OCI-M2 (cell line): Measurements from ENCODE around the gene TACR2.

ENCODE experiments used
- DNase-seq: peaks from one replicate; lab custom pipeline; 2025; ENCODE audit not compliant: unreplicated experiment; lab: John Stamatoyannopoulos, UW

The TACR2 gene

DNA sequence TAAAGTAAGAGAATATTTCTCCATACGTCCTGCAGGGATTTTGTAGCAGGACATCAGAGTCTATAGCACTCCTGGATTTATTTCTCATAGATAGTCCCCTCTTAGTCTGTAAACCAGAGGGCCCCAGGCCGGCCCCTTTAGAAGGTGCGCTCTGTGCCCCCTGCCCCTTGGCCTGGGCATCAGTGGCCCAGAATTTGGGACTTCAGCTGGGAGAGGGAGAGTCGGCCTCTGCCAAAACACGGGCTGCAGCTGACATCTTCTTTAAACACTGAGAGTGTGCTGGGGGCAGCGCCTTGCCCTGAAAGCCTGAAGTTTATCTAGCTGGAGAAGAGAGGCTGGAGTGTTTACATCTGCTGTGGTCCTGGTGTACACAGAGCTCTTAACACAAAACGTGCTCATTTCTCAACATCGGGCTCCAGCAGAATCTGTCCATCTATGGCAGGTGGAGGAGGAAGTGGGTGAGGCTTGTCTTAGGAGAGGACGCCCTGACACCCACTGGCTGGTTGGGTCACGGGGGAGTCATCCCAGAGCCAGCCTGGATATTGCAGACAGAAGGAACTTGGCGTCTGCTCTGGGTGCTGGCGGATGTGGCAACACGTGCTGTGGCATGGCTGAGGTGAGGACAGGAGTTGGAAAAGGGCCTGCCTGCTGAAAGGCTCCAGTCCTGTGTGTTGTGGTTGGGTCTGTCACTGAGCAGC is 5.0 kb upstream of the TACR2 start:
- no peak for DNase-seq

- no peak for DNase-seq
These were observed 3.0 kb upstream of the TACR2 start for GRCh38 chr10:69419744-69420126.

- no peak for DNase-seq
These were observed 2.5 kb upstream of the TACR2 start for GRCh38 chr10:69419096-69419743.

- DNase-seq = no peak
These were observed 1.5 kb upstream of the TACR2 start for GRCh38 chr10:69418052-69418752.

DNA sequence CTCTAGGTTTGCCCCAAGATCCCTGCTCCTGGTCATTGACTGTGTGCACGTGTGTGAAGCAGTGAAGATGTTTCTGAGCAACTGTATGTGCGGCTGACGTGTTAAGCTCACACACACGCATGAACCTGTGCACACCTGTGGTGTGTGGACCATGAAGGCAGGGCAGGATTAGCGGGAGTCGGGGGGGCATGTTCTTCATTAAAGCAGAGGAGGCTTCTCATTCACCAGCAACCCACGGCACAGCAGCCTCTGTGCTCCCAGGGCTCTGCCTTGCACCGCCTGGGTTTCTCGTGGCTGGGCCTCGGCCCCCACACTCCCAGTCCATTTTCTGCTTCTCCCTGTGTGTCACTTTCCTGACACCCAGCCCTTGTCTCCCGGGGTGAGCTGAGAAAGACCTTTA is 824 bp upstream of the TACR2 start:
- no peak for DNase-seq

- no peak for DNase-seq
These were observed 767 bp downstream of the TACR2 start for GRCh38 chr10:69415951-69416350.

- no peak for DNase-seq
These were observed 1.7 kb downstream of the TACR2 start for GRCh38 chr10:69415049-69415448.

- DNase-seq = no peak
These were observed 2.4 kb downstream of the TACR2 start for GRCh38 chr10:69414036-69415018.

GRCh38 chr10:69413221-69413865 is 3.4 kb downstream of the TACR2 start:
- DNase-seq = no peak

DNA sequence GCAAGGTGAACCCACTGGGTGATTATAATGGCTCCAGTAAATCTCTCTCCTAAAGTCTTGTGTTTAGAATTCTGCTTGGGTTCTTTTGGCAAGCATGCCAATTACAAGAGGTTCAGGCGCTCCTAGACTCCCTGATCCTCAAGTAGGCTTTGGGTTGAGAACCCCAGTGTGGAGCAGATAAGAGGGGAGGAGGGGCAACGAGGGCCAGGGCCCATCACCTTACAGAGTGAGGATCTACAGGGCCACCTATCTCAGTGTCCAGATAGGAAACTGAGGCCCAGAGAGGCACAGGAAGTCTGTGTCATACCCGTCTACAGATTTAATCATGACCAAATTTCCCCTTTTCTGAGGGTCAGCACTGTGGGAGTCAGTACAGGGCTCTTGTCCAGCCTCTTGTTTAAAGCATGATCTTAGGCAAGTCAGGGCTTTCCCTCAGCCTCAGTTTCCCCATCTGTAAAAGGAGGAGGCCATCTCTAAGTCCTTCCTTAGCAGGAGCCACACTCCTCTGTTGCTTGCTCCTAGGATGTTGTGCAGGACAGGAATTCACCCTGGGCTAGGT is 4.4 kb downstream of the TACR2 start:
- no peak for DNase-seq

- DNase-seq = no peak
These were observed 5.2 kb downstream of the TACR2 start for GRCh38 chr10:69411476-69411875.

GRCh38 chr10:69410487-69410886 is 6.2 kb downstream of the TACR2 start:
- no peak for DNase-seq

- no peak for DNase-seq
These were observed 6.8 kb downstream of the TACR2 start for GRCh38 chr10:69409968-69410367.

- no peak for DNase-seq
These were observed 7.6 kb downstream of the TACR2 start for GRCh38 chr10:69409176-69409495.

GRCh38 chr10:69408318-69409175 is 8.2 kb downstream of the TACR2 start:
- DNase-seq = peak; percentile 32

DNA sequence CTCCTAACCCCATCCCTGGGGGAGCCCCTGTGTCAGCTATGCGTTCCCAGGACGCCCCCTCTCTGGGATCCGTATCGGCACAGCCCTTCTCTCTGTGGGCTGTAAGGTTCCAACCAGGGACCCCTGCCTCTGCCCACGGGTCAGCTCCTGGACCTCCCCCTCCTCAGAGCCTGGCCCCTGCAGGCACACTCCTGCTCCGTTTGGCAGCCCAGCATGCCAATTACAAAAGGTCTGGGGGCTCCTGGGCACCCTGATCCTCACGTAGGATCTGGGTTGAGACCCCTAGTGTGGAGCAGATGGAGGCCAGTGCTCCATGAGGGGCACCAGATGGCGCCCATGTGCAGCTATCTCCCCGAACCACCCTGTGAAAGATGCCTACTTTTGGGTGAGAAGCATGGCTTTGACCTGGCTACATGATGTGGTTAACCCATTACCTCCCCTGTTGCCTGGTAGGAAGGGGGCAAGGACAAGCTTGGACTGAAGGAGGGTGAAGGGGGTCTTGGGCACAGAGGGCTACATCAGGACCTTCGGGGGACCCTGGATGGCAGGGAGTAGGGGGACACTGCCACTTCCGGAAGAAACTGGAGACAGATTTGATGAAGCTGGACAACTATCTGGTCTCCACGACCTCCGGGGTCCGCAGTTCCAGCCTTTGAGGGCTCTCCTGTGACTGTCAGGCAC is 9.0 kb downstream of the TACR2 start:
- DNase-seq = no peak

DNA sequence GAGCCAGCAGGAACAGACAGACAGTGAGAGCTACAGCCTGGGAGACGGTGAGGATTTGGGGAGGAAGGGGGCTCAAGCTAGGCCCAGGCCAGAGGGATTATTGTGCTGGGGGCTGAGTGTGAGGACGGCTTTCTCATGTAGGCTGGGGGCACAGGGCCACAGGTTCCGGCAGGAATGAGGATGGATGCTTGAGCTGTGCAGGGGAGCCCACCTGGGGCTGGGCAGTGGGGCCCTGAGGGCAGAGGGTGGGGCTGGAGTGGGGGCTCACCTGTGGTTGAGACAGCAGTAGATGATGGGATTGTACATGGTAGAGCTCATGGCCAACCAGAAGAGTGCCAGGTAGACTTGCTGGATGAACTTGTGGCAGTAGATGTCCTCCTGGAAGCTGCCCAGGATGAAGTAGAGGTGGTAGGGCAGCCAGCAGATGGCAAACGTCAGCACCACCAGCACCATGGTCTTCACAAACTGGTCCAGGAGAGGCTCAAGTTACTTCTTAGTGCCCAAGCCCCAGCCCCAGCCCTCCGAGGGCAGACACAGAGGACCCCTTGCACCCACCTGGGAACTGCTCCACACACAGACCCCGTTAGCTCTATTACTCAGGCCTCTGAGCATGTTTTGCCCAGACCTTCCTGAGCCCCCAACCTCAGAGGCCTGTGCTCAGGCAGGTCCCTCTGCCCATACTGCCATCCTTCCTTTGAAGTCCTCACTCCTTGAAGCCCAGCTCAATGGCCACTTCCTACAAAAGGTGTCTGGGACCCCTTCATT is 9.7 kb downstream of the TACR2 start:
- no peak for DNase-seq

DNA sequence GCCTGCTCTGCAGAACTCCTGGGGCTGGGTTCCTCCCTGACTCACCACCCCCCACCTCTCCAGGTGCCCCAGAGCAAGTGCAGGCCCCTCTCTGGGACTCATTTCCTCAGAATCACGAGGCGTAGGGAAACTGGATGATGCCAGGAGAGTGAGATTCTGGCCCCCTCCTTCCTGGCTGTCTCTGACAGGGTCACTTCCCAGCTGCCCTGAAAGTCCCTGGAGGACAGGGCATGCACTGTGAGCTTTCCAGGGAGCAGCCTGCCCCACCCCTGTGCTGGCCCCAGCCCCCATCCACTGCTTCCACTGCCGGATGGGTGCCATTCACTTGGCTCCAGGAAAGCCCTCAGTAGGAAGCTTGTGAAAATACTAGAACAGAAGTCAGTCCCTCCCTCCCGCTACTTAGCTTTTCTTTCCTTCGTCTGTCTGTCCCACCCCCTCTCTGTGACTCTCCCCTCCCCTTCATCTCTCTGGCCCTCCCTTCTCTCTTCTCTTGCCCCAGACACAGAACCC is 10.4 kb downstream of the TACR2 start:
- no peak for DNase-seq
